Left lung (tissue), 10 donors: ENCODE data around the gene TPMT. TPM values are rescaled to one million over a fixed set of nuclear protein-coding genes. Genes with fewer than 3 reads are reported as not detected.
"Not testable (repeated sequence)": the region's sequence is repeated elsewhere in the genome, so short reads cannot be mapped to it uniquely, and the experiment has no call there.

Experiments used
- ATAC-seq: fragments of 200-7000 bp; cut with Tn5 transposase; one replicate; pipeline ENCODE4 v1.9.1; 2020; ENCODE audit warnings: moderate library complexity
- DNase-seq, 4 donors: peaks; one replicate each; pipeline ENCODE4 v3.0.0-alpha.2; 2013 to 2020
- H3K27ac ChIP-seq, 2 donors: fragments of 200-600 bp; sonication (generic) in 1 of 2; one replicate each; pipeline versions ENCODE4 v1.5.0 to v1.8.0; 2020 to 2021
- H3K27me3 ChIP-seq, 2 donors: fragments of 200-600 bp; sonication (generic) in 1 of 2; one replicate each; pipeline versions ENCODE4 v1.5.0 to v1.8.0; 2020 to 2021
- H3K36me3 ChIP-seq, 2 donors: fragments of 200-600 bp; sonication (generic) in 1 of 2; one replicate each; pipeline versions ENCODE4 v1.5.0 to v1.8.0; 2020 to 2021
- H3K4me1 ChIP-seq, 2 donors: fragments of 200-600 bp; one replicate each; pipeline ENCODE4 v1.8.0; 2021
- H3K4me3 ChIP-seq, 2 donors: fragments of 200-600 bp; sonication (generic) in 1 of 2; one replicate each; pipeline versions ENCODE4 v1.5.0 to v1.8.0; 2020 to 2021; ENCODE audit warnings: mild to moderate bottlenecking in 1 of 2
- H3K9me3 ChIP-seq, 2 donors: fragments of 200-600 bp; sonication (generic) in 1 of 2; one replicate each; pipeline versions ENCODE4 v1.5.0 to v1.8.0; 2020 to 2021
- intact Hi-C, 2 donors: fragments of 100-400 bp; cut with DNase I; formaldehyde crosslinking; loops; one replicate each; pipeline versions ENCODE4 v1.11.2 to v1.14.2; 2022
- polyA plus RNA-seq, 6 donors: library from polyadenylated mRNA; unstranded; fragments of 120-200 nt; gene quantifications; one replicate each; pipeline ENCODE4 v1.2.1, GENCODE V29; 2013; ENCODE audit not compliant: insufficient read length in 6 of 6
- total RNA-seq, 2 donors: library from RNA; stranded (reverse); fragmentation: NEBNext Ultra II Directional; extraction: Animal tissue kit (Norgen Biotek cat#: 25700); gene quantifications; one replicate each; pipeline ENCODE4 v1.2.1, GENCODE V29; 2021
- TF ChIP-seq, protein P1 (sequence below), 2 donors: fragments of 200-600 bp; sonication (generic) in 1 of 2; IDR thresholded peaks; one replicate each; pipeline versions ENCODE4 v1.5.0 to v1.8.0; 2021; ENCODE audit warnings: antibody characterized with exemption in 2 of 2
- donor health status: DM: no; HTN: yes; CAD: no.
- donor health status: DM: no; HTN: no; CAD: no.

Gene TPMT
- total and polyA plus RNA-seq, 8 donors: 12.1 to 16.3 (median 14.8) TPM

DNA sequence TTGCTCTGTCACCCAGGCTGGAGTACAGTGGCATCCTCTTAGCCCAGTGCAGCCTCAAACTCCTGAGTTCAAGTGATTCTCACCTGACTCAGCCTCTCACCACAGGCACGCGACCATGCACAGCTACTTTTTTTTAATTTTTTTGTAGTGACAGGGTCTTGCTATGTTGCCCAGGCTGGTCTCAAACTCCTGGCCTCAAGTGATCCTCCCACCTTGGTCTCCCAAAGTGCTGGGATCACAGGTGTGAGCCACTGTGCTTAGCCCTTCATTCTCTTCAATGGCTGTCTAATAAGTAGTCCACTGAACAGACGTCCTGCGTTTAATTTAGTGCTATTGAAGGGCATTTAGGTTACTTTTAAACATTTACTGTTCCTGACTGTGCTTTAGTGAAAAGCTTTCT lies 27.7 kb upstream of the TPMT start:
- H3K36me3 ChIP-seq: peaks cover 0 to under 1% of the 10 kb centered on the region in 2 donors
- intact Hi-C loops: no loop called here
- H3K4me3 ChIP-seq: no peak overlapping the region
- ATAC-seq: no peak
- H3K27me3 ChIP-seq: no peaks in the 10 kb centered on the region
- peaks cover 4 to 40% of the 10 kb centered on the region in 2 donors for H3K4me1 ChIP-seq
- no peak overlapping the region for H3K27ac ChIP-seq
- TF ChIP-seq, protein P1, sequence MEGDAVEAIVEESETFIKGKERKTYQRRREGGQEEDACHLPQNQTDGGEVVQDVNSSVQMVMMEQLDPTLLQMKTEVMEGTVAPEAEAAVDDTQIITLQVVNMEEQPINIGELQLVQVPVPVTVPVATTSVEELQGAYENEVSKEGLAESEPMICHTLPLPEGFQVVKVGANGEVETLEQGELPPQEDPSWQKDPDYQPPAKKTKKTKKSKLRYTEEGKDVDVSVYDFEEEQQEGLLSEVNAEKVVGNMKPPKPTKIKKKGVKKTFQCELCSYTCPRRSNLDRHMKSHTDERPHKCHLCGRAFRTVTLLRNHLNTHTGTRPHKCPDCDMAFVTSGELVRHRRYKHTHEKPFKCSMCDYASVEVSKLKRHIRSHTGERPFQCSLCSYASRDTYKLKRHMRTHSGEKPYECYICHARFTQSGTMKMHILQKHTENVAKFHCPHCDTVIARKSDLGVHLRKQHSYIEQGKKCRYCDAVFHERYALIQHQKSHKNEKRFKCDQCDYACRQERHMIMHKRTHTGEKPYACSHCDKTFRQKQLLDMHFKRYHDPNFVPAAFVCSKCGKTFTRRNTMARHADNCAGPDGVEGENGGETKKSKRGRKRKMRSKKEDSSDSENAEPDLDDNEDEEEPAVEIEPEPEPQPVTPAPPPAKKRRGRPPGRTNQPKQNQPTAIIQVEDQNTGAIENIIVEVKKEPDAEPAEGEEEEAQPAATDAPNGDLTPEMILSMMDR (IDR thresholded peaks at IDR 0.05): no peak
- no peak for DNase-seq
- H3K9me3 ChIP-seq: no peaks in the 10 kb centered on the region

- Histone ChIP-seq H3K9me3 (no peaks in the 10 kb centered on the region), H3K4me1 (peaks cover 0 to 29% of the 10 kb centered on the region in 2 donors), H3K4me3 (no peak overlapping the region), H3K27ac (peak overlapping the region in 1 of 2 donors; percentile 59), H3K36me3 (peaks cover 0 to 2% of the 10 kb centered on the region in 2 donors), H3K27me3 (no peaks in the 10 kb centered on the region)
- TF ChIP-seq, protein P1 (IDR thresholded peaks at IDR 0.05): no peak
- intact Hi-C loops: no loop called here
- ATAC-seq: peak; percentile 73
- DNase-seq: peak in 1 of 4 donors; percentile 51
Measured at GRCh38 chr6:18179770-18180356, 25.0 kb upstream of the TPMT start.

DNA sequence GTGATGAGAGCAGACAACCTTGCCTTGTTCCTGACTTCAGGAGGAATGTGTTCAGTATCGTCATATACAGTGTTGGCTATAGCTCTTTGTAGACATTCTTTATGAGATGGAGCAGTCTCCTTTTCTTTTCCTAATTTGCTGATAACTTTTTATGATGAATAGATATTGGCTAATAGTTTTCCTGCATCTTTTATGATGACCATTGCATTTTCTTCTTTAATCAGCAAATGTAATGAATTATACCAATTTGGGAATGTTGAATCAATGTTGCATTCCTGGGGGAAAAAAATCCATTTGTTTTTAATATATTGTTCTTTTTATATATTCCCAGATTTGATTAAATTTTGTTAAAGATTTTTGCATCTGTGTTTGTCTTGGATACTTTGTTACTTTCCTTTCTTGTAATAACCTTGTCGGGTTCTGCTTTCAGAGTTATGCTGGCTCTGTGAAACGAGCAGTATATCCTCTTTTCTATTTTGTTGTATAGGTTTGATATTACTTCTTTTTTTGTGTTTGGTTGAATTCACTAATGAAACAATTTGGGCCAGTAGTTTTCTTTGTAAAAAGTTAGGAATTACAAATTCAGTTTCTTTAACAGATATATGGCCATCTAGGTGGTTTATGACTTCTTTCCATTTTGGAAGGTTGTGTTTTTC lies 24.2 kb upstream of the TPMT start:
- Histone ChIP-seq H3K4me1 (peaks cover 0 to 29% of the 10 kb centered on the region in 2 donors), H3K27me3 (no peaks in the 10 kb centered on the region), H3K36me3 (peaks cover 0 to 10% of the 10 kb centered on the region in 2 donors), H3K27ac (peak overlapping the region in 1 of 2 donors; percentile 59), H3K4me3 (no peak overlapping the region), H3K9me3 (no peaks in the 10 kb centered on the region)
- DNase-seq: no peak
- intact Hi-C loops: no loop called here
- no peak for ATAC-seq
- TF ChIP-seq, protein P1 (IDR thresholded peaks at IDR 0.05): no peak

- intact Hi-C loops: no loop called here
- Histone ChIP-seq H3K27ac (peak overlapping the region in 1 of 2 donors; percentile 20), H3K9me3 (no peaks in the 10 kb centered on the region), H3K36me3 (peaks cover 0 to 20% of the 10 kb centered on the region in 2 donors), H3K4me1 (peaks cover 0 to 29% of the 10 kb centered on the region in 2 donors), H3K4me3 (no peak overlapping the region), H3K27me3 (no peaks in the 10 kb centered on the region)
- TF ChIP-seq, protein P1 (IDR thresholded peaks at IDR 0.05): no peak
- no peak for ATAC-seq
- no peak for DNase-seq
Measured at GRCh38 chr6:18177286-18177965, 22.5 kb upstream of the TPMT start.

- DNase-seq, intact Hi-C loops, H3K4me3 ChIP-seq, H3K27me3 ChIP-seq, H3K27ac ChIP-seq, ATAC-seq, H3K9me3 ChIP-seq: not testable (repeated sequence)
- Histone ChIP-seq H3K36me3 (peaks cover 0 to 20% of the 10 kb centered on the region in 2 donors), H3K4me1 (peaks cover 0 to 36% of the 10 kb centered on the region in 2 donors)
Measured at GRCh38 chr6:18176198-18176597, 21.3 kb upstream of the TPMT start.
